ENCODE measurements around the gene SRRM2. TPM values are rescaled to one million over a fixed set of nuclear protein-coding genes. Genes with fewer than 3 reads are reported as not detected.
A peak's percentile ranks its signal among the peaks of the same experiment; 100 is the strongest.

SRRM2 gene
- total RNA-seq, 6 donors from 2014 or later = 317 to 3,815 (median 582) TPM

DNA sequence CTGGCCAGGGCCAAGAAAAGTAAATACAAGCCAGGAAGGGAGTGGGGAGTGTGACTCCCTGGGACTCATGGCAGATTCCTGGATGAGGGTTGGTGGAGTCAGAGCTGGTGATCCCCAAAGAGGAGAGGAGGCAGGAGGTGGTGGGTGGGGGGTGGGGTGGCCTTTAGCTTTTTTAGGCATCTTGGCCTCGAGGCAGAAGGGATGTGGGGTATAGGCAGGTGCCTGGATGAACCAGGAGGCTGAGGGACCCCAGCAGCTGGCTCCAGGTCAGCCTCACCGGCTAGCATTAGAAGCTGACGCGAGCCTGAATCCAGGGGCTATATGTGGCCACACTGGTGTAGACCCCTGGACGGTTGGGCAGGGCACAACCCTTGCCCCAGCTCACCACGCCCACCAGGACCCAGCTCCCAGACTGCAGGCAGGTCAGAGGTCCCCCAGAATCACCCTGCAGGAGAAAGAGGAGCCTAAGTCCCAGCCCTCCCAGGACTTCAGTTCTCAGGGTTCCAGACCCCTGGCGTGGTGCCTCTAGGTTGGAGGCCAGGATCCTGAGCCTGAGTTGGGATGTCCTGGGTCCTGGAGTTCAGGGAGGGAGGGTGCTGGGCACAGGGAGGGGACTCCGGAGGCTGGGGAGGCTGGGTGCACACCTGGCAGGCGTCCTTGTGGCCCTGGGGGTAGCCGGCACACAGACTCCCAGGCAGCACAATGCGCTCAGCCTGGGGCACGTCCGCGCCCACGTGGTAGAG, 32.1 kb downstream of the SRRM2 start:
- Histone ChIP-seq H3K36me3 (no peaks in the 10 kb centered on the region), H3K27me3 (peaks cover 0 to 25% (median 15%) of the 10 kb centered on the region in 4 donors), H3K9me3 (no peaks in the 10 kb centered on the region), H3K4me1 (peaks cover 4 to 15% (median 11%) of the 10 kb centered on the region in 4 donors), H3K4me3 (peak overlapping the region in 3 of 4 donors; percentile 38 to 52 (median 40)), H3K27ac (no peak overlapping the region)
- DNase-seq = peak in 1 of 2 donors; percentile 79
- TF ChIP-seq EP300 (IDR thresholded peaks at IDR 0.05) (no peak), POLR2A (IDR thresholded peaks at IDR 0.05) (no peak), CTCF (IDR thresholded peaks at IDR 0.05) (no peak), POLR2AphosphoS5 (IDR thresholded peaks at IDR 0.05) (no peak)
- no peak for ATAC-seq (ENCODE audit: low FRiP score in 2 of 2)
- WGBS, 2 donors = 77 to 92% methylated on average over 1 to 7 of the region's 15 CpGs

GRCh38 chr16:2785101-2785991, 32.9 kb downstream of the SRRM2 start:
- peaks cover 0 to 25% (median 15%) of the 10 kb centered on the region in 4 donors for H3K27me3 ChIP-seq
- 6 to 14% methylated on average over 24 to 31 of the region's 79 CpGs for WGBS, 2 donors
- no peaks in the 10 kb centered on the region for H3K36me3 ChIP-seq
- H3K27ac ChIP-seq = no peak overlapping the region
- DNase-seq (peak; percentile 20 to 86), ATAC-seq (ENCODE audit: low FRiP score in 2 of 2) (peak in 1 of 2 donors; percentile 47)
- no peak for TF ChIP-seq POLR2AphosphoS5 (IDR thresholded peaks at IDR 0.05)
- TF ChIP-seq CTCF (IDR thresholded peaks at IDR 0.05) = peak in 3 of 6 experiments; percentile 18 to 28 (median 26)
- peaks cover 4 to 15% (median 11%) of the 10 kb centered on the region in 4 donors for H3K4me1 ChIP-seq
- peak overlapping the region in 3 of 4 donors; percentile 38 to 52 (median 40) for H3K4me3 ChIP-seq
- H3K9me3 ChIP-seq = no peaks in the 10 kb centered on the region

DNA sequence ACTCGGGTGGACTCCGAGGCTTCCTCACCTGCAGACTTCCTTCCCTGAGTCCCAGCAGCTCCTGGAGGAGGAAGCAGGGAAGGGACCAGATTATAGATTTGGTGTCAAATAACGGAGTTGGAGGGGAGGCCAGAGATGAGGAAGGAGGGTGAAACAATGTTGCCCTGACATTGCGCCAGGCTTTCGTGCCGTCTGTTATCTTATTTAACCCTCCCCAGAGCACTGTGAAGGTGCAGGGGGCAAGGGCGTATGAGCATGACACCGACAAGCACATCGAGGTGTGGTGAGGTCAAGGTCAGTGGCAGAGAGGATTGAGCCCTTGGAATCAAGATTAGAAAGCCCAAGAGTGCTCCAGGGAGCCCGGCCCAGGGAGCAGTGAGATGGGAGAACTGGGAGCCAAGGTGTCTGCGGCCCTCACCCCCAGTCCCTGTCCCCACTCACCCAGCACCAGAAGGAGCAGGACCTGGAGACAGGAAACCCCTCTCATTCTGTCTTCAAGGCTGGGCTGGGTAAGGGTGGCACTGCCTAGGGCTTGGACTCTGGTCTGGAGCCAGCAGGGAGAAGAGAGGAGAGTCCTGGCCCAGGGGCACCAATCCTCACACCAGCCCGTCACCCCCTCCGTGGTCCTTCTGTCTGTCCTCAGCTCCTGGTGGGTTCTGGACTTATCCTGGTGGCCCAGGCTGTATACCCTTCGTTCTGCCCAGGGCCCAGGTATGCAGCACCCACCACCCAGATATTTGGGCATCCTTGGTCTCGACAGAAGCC, 33.8 kb downstream of the SRRM2 start:
- no peaks in the 10 kb centered on the region for H3K36me3 ChIP-seq
- H3K9me3 ChIP-seq = no peaks in the 10 kb centered on the region
- peaks cover 0 to 25% (median 15%) of the 10 kb centered on the region in 4 donors for H3K27me3 ChIP-seq
- H3K4me1 ChIP-seq = peaks cover 4 to 15% (median 11%) of the 10 kb centered on the region in 4 donors
- no peak overlapping the region for H3K27ac ChIP-seq
- no peak overlapping the region for H3K4me3 ChIP-seq
- 38 to 55% methylated on average over 11 to 15 of the region's 15 CpGs for WGBS, 2 donors
- DNase-seq = no peak
- no peak for TF ChIP-seq POLR2A (IDR thresholded peaks at IDR 0.05)
- no peak for ATAC-seq (ENCODE audit: low FRiP score in 2 of 2)

DNA sequence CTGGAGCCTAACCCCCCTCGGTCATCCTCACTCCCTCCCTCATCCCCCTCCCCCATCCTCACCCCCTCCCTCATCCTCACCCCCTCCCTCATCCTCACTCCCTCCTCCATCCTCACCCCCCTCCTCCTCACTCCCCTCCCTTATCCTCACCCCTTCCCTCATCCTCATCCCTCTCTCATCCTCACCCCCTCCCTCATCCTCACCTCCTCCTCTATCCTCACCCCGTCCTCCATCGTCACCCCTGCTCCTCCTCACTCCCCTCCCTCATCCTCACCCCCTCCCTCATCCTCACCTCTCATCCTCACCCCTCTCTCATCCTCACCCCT, 34.4 kb downstream of the SRRM2 start:
- TF ChIP-seq POLR2A (IDR thresholded peaks at IDR 0.05) (no peak), POLR2AphosphoS5 (IDR thresholded peaks at IDR 0.05) (no peak), EP300 (IDR thresholded peaks at IDR 0.05) (no peak), CTCF (IDR thresholded peaks at IDR 0.05) (no peak)
- Histone ChIP-seq H3K36me3 (no peaks in the 10 kb centered on the region), H3K9me3 (no peaks in the 10 kb centered on the region), H3K27ac (no peak overlapping the region), H3K27me3 (peaks cover 0 to 25% (median 15%) of the 10 kb centered on the region in 4 donors), H3K4me3 (no peak overlapping the region), H3K4me1 (peaks cover 4 to 15% (median 11%) of the 10 kb centered on the region in 4 donors)
- 59 to 67% methylated on average over 3 of the region's 3 CpGs for WGBS, 2 donors
- DNase-seq (no peak), ATAC-seq (ENCODE audit: low FRiP score in 2 of 2) (no peak)

- Histone ChIP-seq H3K4me3 (no peak within 1 kb of the TSS), H3K36me3 (no peaks in the 10 kb centered on the region), H3K27ac (no peak within 1 kb of the TSS), H3K9me3 (no peaks in the 10 kb centered on the region), H3K4me1 (peaks cover 4 to 15% (median 11%) of the 10 kb centered on the region in 4 donors), H3K27me3 (peaks cover 0 to 25% (median 15%) of the 10 kb centered on the region in 4 donors)
- WGBS, 2 donors = 22 to 36% methylated on average over 8 to 9 of the region's 10 CpGs
- no peak for TF ChIP-seq POLR2AphosphoS5 (IDR thresholded peaks at IDR 0.05)
- no peak for TF ChIP-seq POLR2A (IDR thresholded peaks at IDR 0.05)
- no peak for TF ChIP-seq EP300 (IDR thresholded peaks at IDR 0.05)
- no peak for TF ChIP-seq CTCF (IDR thresholded peaks at IDR 0.05)
- DNase-seq (no peak), ATAC-seq (ENCODE audit: low FRiP score in 2 of 2) (no peak)
Observed at GRCh38 chr16:2787406-2787805, 35.0 kb downstream of the SRRM2 start, which contains the start of gene PRSS33. Gene PRSS33, minus strand, starts transcription at chr16:2787560. Its CDS starts 1,013 bp downstream, at chr16:2786547.
